ENCODE data around the gene JAZF1. TPM values are rescaled to one million over a fixed set of nuclear protein-coding genes. Genes with fewer than 3 reads are reported as not detected.

JAZF1 gene
- total and polyA plus RNA-seq, 2 of the 8 experiments (the other 6 are each of a cell fraction or from before 2014, with no cell fraction given), result 2.6 to 21.8 TPM

GRCh38 chr7:28060371-28060950, 120.1 kb downstream of the JAZF1 start:
- H3K4me1 ChIP-seq (replicated peaks in 1 of 4; ENCODE audit: control insufficient read depth in 3 of 4, insufficient read depth in 4 of 4, low read length in 3 of 4), result peaks cover 2 to 7% (median 5%) of the 10 kb centered on the region in 4 experiments; a peak in 6 of 7 replicates
- H3K79me2 ChIP-seq (ENCODE audit: control insufficient read depth in 1 of 2, insufficient read depth in 2 of 2, low read length in 2 of 2), result no peaks in the 10 kb centered on the region
- H4K91ac ChIP-seq (replicated peaks; ENCODE audit: insufficient read length, low read length), result no peak overlapping the region
- no peak overlapping the region for H3K9ac ChIP-seq (replicated peaks in 1 of 4; ENCODE audit: extremely low read depth in 1 of 4, low read depth in 3 of 4, low read length in 3 of 4)
- no peak overlapping the region for H3K4ac ChIP-seq (replicated peaks; ENCODE audit: insufficient read length, low read depth, low read length)
- H4K20me1 ChIP-seq (replicated peaks in 1 of 2; ENCODE audit: control insufficient read depth in 1 of 2, insufficient read depth in 2 of 2, low read length in 2 of 2), result no peaks in the 10 kb centered on the region
- no peak overlapping the region for H2AFZ ChIP-seq (ENCODE audit: low read length)
- WGBS, 2 experiments (ENCODE audit: extremely low coverage in 1 of 2, insufficient coverage in 1 of 2, insufficient read length in 1 of 2, insufficient replicate concordance in 2 of 2, low coverage in 1 of 2, low lambda C conversion rate in 2 of 2, missing lambda C conversion rate in 1 of 2), result 80% methylated on average over 1 of the region's 1 CpG; no CpG with 5 or more reads in 1 of the 2 experiments
- no peak overlapping the region for H2BK20ac ChIP-seq (ENCODE audit: low read length)
- no peak overlapping the region for H3K23ac ChIP-seq (ENCODE audit: insufficient read length)
- H3K27me3 ChIP-seq (replicated peaks in 1 of 4; ENCODE audit: control insufficient read depth in 3 of 4, extremely low read depth in 1 of 4, insufficient read depth in 3 of 4, low read length in 3 of 4), result no peaks in the 10 kb centered on the region
- 0 out of 2 replicates have a peak, but pooled peaks cover 2% of the 10 kb centered on the region for H3K23me2 ChIP-seq (ENCODE audit: low read depth, low read length)
- H2BK5ac ChIP-seq (ENCODE audit: low read depth, low read length), result no peak overlapping the region
- no peaks in the 10 kb centered on the region for H3K79me1 ChIP-seq (ENCODE audit: low read depth, low read length)
- H3K4me2 ChIP-seq (ENCODE audit: insufficient read depth in 1 of 2, low read depth in 2 of 2, low read length in 2 of 2), result no peak overlapping the region
- no peak overlapping the region for H3K27ac ChIP-seq (ENCODE audit: low read depth, low read length)
- TF ChIP-seq KDM1A (IDR thresholded peaks at IDR 0.05; ENCODE audit: borderline replicate concordance, low read length), result no peak
- TF ChIP-seq SIX5 (IDR thresholded peaks at IDR 0.05; ENCODE audit: low read depth, low read length), result no peak
- TF ChIP-seq RAD21 (IDR thresholded peaks at IDR 0.05 in 1 of 2, conservative IDR thresholded peaks at IDR 0.05 in 1 of 2; ENCODE audit: low read depth in 2 of 2, low read length in 2 of 2), result no peak
- TF ChIP-seq EGR1 (IDR thresholded peaks at IDR 0.05; ENCODE audit: borderline replicate concordance, low read depth, low read length), result no peak
- H3K36me3 ChIP-seq (ENCODE audit: control insufficient read depth in 2 of 4, insufficient read depth in 4 of 4, low read length in 3 of 4), result no peaks in the 10 kb centered on the region
- H2BK12ac ChIP-seq (ENCODE audit: low read depth, low read length), result no peak overlapping the region
- no peak overlapping the region for H3K4me3 ChIP-seq (ENCODE audit: extremely low read depth in 1 of 4, insufficient read depth in 2 of 4, low read depth in 3 of 4, low read length in 4 of 4)
- no peak overlapping the region for H3K56ac ChIP-seq (replicated peaks; ENCODE audit: insufficient read length, low read depth, low read length)
- POLR2A ChIA-PET (ENCODE audit: partially characterized antibody), result no interaction called here
- no peak overlapping the region for H3K18ac ChIP-seq (ENCODE audit: extremely low read depth, low read length)
- FAIRE-seq (peak; percentile 70), DNase-seq (ENCODE audit: low read depth in 1 of 2, low spot score in 2 of 2) (no peak)
- H2BK120ac ChIP-seq (replicated peaks; ENCODE audit: low read depth, low read length), result no peak overlapping the region
- H3K14ac ChIP-seq (ENCODE audit: insufficient read length), result no peak overlapping the region
- CTCF ChIA-PET (ENCODE audit: partially characterized antibody), result interaction anchor here (0.5 to 9.2 kb wide), 9 partner anchors 9 to 1116 kb away, joined by 3 to 181 read pairs (median 38); no protein-coding TSS in a partner anchor
- H2BK15ac ChIP-seq (ENCODE audit: low read length), result no peak overlapping the region
- no peak overlapping the region for H4K8ac ChIP-seq (ENCODE audit: extremely low read depth, insufficient read depth, low read length)
- H4K5ac ChIP-seq (ENCODE audit: insufficient read length, low read depth, low read length), result no peak overlapping the region
- H3K9me3 ChIP-seq (ENCODE audit: insufficient read depth in 2 of 2, low read depth in 1 of 2, low read length in 1 of 2), result no peaks in the 10 kb centered on the region
- H2AK5ac ChIP-seq (ENCODE audit: low read depth, low read length), result no peak overlapping the region

Measured in H1 (cell line).